Stimulated activated CD4-positive, alpha-beta T cell treated with anti-CD3 and anti-CD28 coated beads, Interleukin-2, amount 100 ng/mL, for 48 hours (primary cell): ENCODE results near the gene H1-8.

Experiments used
- DNase-seq, 2 donors: peaks; one replicate each; pipeline ENCODE4 v3.0.0-alpha.2; 2020

The H1-8 gene

GRCh38 chr3:129556890-129557547 lies 14.0 kb downstream of the H1-8 start:
- no peak for DNase-seq

- no peak for DNase-seq
Observed at GRCh38 chr3:129557548-129557894, 14.5 kb downstream of the H1-8 start.

GRCh38 chr3:129558081-129558771 lies 15.3 kb downstream of the H1-8 start:
- DNase-seq = no peak

- no peak for DNase-seq
Observed at GRCh38 chr3:129558772-129559564, 16.0 kb downstream of the H1-8 start.

- DNase-seq = no peak
Observed at GRCh38 chr3:129559565-129560079, 16.6 kb downstream of the H1-8 start.

- no peak for DNase-seq
Observed at GRCh38 chr3:129560269-129560787, 17.4 kb downstream of the H1-8 start.

- DNase-seq = no peak
Observed at GRCh38 chr3:129560911-129561594, 18.1 kb downstream of the H1-8 start.

- DNase-seq = no peak
Observed at GRCh38 chr3:129561619-129562248, 18.8 kb downstream of the H1-8 start.

GRCh38 chr3:129562803-129563202 lies 19.8 kb downstream of the H1-8 start:
- DNase-seq = no peak

- DNase-seq = no peak
Observed at GRCh38 chr3:129563332-129563731, 20.4 kb downstream of the H1-8 start.

GRCh38 chr3:129563850-129564535 lies 21.0 kb downstream of the H1-8 start:
- no peak for DNase-seq

GRCh38 chr3:129564981-129565644 lies 22.1 kb downstream of the H1-8 start:
- no peak for DNase-seq

GRCh38 chr3:129565902-129566301 lies 22.9 kb downstream of the H1-8 start:
- no peak for DNase-seq

GRCh38 chr3:129567176-129567705 lies 24.3 kb downstream of the H1-8 start:
- DNase-seq = no peak

GRCh38 chr3:129567939-129568338 lies 25.0 kb downstream of the H1-8 start:
- no peak for DNase-seq

GRCh38 chr3:129569856-129570255 lies 26.9 kb downstream of the H1-8 start:
- DNase-seq = no peak

- DNase-seq = no peak
Observed at GRCh38 chr3:129571605-129572547, 28.9 kb downstream of the H1-8 start.

- no peak for DNase-seq
Observed at GRCh38 chr3:129572603-129573002, 29.6 kb downstream of the H1-8 start.

- no peak for DNase-seq
Observed at GRCh38 chr3:129573493-129573892, 30.5 kb downstream of the H1-8 start.

- DNase-seq = no peak
Observed at GRCh38 chr3:129574206-129574605, 31.2 kb downstream of the H1-8 start.
